Measurements from ENCODE around the gene IKZF2.

IKZF2 gene

GRCh38 chr2:213151437-213152064 lies at the start of gene IKZF2:
Gene IKZF2 (minus strand): TSS chr2:213151612. CDS start chr2:213148629, 2,983 bp downstream.
- DNase-seq = peak; percentile 37 to 79

DNA sequence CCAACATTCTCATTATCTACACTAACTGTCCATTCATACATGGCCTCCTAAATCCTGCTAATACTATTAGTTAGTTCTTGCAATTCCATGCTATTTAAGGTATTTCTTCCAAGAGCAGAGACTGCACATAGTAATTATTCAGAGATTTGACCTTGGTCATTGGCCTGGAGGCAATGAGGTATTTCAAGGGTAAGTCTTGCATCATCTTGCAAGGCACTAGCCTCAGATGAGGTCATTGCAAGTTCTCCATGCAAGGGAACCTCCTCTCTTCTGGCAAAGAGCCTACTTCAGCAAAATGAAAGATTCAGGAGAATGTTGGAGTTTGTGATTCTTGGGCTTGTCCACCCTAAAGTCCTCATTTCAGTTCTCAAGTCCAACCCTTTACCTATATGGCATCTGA lies 48.5 kb upstream of the IKZF2 start:
- DNase-seq = no peak

DNA sequence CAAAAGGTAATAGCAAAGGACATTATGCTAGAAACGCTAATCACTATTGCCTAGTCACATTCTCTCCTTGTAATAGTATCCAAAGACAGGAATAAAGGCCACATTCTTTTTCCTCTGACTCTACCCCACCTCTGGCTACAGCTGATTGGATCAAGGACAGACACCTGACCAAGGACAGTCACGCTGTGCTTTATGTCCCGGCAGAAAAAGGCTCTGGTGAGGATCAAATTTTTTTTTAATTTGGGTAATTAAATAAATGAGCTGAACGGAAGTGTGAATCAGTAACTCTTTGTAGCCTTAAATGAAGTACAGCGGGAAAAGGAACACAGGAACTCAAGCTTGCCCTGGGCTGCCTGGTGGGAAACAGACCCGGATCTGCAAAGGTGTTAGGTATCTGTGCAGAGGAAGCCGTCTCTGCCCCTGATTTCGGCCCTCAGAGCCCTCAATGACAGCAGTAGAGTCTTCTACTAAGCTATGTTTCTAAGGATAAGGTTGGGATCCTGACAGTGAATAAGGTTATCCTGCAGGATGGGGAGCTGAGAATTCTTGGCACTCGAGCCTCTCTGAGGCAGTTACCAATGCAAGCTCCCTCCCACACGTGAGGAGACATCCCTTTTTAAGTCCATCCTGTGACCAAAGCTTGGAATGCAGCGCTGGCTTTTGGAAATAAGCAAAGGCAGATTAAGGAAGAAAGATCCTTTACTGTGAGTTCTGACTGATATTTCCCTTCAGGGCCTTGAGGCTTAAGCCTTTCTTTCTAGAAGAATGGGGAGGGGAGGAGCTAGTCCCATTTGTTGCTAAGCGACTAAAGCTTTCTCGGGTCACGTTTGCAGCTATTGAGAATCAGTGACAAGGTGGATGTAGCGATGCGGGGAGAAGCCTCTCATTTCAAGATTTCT lies 37.8 kb upstream of the IKZF2 start:
- DNase-seq = no peak

DNA sequence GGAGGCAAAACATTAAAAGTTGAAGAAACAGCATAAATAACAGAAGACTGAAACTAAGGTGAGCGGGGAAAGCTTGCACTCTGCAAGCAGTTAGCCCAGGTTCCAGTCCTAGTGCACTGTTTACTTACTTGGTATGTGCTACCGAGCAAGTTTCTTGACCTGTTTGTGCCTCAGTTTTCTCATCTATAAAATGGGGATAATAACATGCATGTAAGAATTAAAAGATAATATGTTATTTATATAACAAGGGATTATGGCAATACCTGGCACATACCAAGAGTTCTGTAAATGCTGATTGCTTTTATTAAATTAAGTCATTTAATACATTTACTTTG lies 37.1 kb upstream of the IKZF2 start:
- DNase-seq = no peak

DNA sequence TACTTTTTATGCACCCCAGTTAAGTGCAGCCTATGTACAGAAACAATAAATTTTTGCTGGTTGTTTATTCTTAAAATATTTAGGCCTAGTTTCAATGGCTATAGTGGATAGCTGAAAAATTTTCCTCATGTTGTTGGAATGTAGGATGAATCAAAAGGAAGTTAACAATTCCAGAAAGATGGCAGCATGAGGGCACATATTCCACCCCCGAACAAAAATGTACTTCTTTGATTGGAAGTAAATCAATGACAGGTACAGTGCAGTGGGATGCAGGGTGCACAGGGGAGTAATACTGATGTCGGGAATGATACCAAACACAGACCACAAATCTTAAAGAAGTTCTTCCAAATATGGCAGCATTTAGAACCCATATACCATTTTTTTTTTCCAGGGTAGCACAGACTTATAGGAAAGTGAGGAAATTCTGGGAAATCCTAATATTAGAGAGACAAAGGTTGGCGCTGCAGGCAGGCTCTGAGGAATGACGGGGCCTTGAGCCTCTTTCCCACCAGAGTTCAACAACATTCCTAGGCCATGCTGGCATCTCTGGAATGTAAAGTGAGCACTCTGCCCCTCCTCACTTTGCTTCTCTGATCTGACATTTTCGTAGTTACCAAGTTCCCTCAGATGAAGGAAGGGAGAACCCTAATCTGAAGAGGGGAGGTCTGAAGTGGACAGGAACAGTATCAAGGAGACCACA lies 36.6 kb upstream of the IKZF2 start:
- no peak for DNase-seq

GRCh38 chr2:213187386-213187785 lies 36.0 kb upstream of the IKZF2 start:
- no peak for DNase-seq

GRCh38 chr2:213185147-213185822 lies 33.9 kb upstream of the IKZF2 start:
- DNase-seq = no peak

- DNase-seq = no peak
Measured at GRCh38 chr2:213181712-213182111, 30.3 kb upstream of the IKZF2 start.

GRCh38 chr2:213177679-213178078 lies 26.3 kb upstream of the IKZF2 start:
- DNase-seq = no peak

DNA sequence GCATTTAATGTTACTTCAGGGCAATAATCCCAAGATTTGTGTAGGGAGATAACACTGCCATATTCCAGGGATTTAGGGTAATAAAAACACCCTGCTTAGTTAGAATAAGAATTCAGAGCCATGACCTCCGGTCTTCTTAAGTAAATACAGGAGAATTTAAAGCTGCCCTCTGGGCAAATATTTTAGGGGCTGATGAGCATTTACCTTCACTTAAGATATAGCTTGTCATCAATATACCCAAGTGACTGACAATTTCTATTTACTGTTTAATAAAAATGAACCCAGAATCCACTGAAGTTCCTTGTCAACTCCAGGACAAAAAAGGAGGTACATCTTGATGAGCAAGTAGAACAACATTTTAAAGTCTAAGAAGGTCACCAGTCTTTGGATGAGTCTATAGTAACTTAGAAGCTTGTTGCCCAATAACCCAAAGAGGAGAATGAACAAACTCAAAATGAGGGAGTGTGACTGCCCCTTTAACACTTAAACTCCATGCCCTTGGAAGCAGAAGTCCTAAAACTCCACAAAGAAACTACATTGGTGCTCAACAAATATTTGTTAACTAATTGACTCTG lies 24.3 kb upstream of the IKZF2 start:
- DNase-seq = no peak

DNA sequence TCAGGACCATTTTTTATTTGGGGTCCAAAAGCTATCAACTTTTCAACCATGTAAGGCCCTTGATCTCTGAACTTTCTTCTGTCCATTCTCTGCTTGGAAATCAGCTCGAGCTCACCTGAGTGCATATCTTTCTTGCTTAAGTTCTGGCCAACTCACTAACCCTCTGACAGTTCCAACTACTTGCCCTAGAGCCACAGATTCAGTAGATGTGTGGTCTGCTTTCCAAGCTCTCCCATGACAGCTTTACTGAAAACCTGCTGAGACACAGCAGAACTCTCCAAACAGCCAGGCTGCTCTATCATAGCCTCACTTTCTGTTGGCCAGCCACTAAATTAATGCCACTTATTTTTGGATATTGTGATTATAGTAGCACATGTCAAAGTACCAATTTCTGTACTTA lies 21.2 kb upstream of the IKZF2 start:
- DNase-seq = no peak

- DNase-seq = no peak
Measured at GRCh38 chr2:213171147-213171546, 19.7 kb upstream of the IKZF2 start.

DNA sequence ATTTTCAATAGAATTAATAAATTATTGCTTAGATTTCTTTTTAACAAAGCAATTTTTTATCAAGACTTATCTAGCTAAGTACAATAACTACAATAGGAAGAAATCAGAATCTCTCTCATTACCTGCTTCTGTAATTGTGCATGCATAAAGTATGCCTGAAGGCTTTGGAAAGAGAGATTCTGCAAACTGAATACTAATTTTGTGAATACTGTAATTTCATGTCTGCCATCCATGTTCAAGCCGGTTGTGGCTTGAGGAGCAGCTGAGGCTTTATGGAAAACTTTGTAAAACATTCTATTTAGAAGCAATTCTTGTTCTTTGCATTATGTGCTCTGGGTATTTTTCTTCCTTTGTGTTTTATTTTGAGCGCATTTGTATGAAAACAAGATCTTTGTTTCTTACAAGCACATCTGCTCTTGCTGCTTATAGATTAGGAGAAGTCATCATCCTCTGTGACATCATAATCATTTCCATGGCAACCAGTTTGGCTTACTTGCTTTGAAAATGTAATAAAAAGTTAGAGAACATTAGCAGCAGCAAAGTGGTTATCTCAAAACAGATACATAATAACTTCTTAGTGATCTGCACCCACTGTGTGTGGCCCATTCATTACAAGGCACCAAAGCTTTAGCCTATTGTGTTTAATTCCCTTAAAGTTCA lies 16.0 kb upstream of the IKZF2 start:
- DNase-seq = no peak

GRCh38 chr2:213166109-213166508 lies 14.7 kb upstream of the IKZF2 start:
- no peak for DNase-seq

- no peak for DNase-seq
Measured at GRCh38 chr2:213164263-213164662, 12.9 kb upstream of the IKZF2 start.

GRCh38 chr2:213162516-213163118 lies 11.2 kb upstream of the IKZF2 start:
- DNase-seq = no peak

DNA sequence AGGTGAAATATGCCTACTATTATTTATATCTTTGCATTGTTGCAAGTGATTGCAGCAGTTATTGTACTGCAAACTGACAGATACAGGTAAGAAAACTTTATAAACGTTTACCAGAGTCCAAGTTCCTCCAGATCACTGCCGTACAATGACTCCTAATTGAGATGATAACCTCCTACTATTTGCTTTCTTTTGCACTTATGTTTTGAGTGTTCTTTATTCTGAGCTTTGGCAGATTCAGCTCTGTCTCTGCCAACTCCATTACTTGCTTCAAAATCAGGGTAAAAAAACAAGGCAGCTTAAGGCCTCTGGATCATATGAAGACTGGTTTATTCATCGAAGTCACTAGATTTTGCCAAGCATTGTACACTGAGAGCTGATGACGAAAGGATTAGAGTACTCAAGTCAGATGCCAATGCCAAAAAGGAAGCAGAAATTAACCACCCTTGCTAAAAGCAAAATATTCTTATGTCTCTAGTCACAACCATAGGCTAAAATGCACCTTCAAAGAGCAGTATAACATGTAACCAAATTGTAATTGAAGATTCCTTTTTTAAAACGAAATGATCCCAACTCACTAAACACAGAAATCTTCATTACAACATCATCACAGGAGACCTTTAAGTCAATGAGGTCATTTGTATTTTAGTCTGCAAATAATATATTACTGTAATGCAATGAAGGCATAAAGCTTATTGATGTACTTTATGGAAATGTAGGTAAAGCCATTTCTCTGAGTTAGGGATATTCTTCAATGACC lies 10.5 kb upstream of the IKZF2 start:
- no peak for DNase-seq

DNA sequence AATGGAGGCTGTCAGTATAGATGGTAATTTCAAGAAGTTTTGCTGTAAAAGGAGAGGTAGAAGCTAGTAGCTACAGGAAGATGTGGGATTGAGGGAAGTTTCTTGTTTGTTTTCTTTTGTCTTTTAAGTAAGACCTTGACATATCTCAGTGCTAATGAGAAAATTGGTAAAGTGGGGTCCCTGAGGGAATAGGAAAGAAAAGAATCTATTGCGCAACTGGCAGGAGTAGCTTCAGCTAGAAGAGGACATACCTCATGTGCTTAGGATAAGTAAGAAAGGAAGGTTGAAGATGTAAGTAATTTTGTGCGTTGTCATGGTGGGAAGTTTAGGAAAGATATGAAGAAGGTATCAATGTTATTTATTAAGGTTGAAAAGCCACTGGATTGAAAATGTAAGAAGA lies 8.4 kb upstream of the IKZF2 start:
- no peak for DNase-seq

- no peak for DNase-seq
Measured at GRCh38 chr2:213157242-213157641, 5.8 kb upstream of the IKZF2 start.

DNA sequence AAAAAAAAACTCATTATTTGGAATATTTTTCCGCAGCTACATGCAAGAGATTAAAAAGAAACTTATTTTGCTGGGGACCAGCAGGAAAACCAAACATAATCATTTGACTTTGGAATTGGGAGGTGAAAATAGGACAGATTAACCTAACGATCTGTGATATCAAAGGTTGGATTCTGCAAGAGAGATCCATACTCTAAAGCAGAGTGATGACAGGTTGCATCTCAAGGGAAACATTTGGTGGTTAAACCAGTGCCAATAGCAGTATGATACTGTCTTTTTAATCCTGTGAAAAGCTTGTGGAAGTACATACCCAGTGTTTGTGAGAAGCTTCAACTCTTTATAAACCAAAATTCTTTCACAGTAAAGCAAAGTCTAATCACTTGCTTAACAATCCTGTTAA lies 5.3 kb upstream of the IKZF2 start:
- no peak for DNase-seq

DNA sequence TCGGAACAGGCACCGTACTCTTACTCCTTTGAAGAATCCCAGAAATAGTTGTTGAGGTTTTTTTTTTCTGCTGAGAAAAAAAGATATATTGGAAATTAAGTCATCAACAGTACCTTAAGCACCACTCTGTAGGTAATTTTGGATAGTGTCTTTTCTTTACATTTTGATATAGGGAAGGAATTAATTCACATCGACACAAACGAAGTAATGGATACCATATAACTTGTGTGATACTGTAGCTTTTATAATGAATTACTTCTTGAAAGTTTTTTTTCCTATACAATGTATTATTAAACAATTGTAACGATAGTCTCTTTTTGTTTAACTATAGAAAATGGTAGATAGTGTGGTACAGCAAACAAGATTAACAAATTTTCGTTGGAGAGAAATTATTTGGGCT lies 1.5 kb upstream of the IKZF2 start:
- DNase-seq = no peak

Measured in NCI-H187 (cell line).